H9 (cell line): ENCODE data around the gene TSPOAP1. TPM values are rescaled to one million over a fixed set of nuclear protein-coding genes. Genes with fewer than 3 reads are reported as not detected.

Experiments used
- DNase-seq: peaks from one replicate; pipeline ENCODE4 v3.0.0-alpha.2; 2017
- H2AFZ ChIP-seq: one replicate; pipeline ENCODE4 v1.6.1; 2013; ENCODE audit warnings: mild to moderate bottlenecking, low read length, control low read depth, moderate library complexity
- H2AK5ac ChIP-seq: 2 replicates; pipeline ENCODE4 v1.6.1; 2013; ENCODE audit warnings: low read length, control low read depth, mixed read lengths; ENCODE audit not compliant: insufficient read length
- H2BK120ac ChIP-seq: one replicate; pipeline ENCODE4 v1.6.1; 2013; ENCODE audit warnings: low read depth, mild to moderate bottlenecking, low read length, control low read depth, inconsistent platforms; ENCODE audit not compliant: poor library complexity, severe bottlenecking
- H2BK12ac ChIP-seq: 2 replicates; pipeline ENCODE4 v1.6.1; 2013; ENCODE audit warnings: low read length, control low read depth, mixed read lengths, low read depth; ENCODE audit not compliant: insufficient read length
- H2BK15ac ChIP-seq: 2 replicates; pipeline ENCODE4 v1.6.1; 2013; ENCODE audit warnings: low read depth, low read length, control low read depth
- H2BK20ac ChIP-seq: one replicate; pipeline ENCODE4 v1.6.1; 2013; ENCODE audit warnings: low read depth, mild to moderate bottlenecking, low read length, control low read depth, inconsistent platforms; ENCODE audit not compliant: poor library complexity, severe bottlenecking
- H2BK5ac ChIP-seq: 2 replicates; pipeline ENCODE4 v1.6.1; 2013; ENCODE audit warnings: low read length, control low read depth, mixed read lengths; ENCODE audit not compliant: insufficient read length
- H3K14ac ChIP-seq: 2 replicates; pipeline ENCODE4 v1.6.1; 2013; ENCODE audit warnings: low read length, control low read depth; ENCODE audit not compliant: insufficient read depth
- H3K18ac ChIP-seq: 2 replicates; pipeline ENCODE4 v1.6.1; 2013; ENCODE audit warnings: low read depth, mild to moderate bottlenecking, mixed read lengths, low read length, control low read depth; ENCODE audit not compliant: insufficient read length
- H3K23ac ChIP-seq: 2 replicates; pipeline ENCODE4 v1.6.1; 2013; ENCODE audit warnings: low read length, control low read depth, mixed read lengths, low read depth; ENCODE audit not compliant: insufficient read length
- H3K23me2 ChIP-seq: 2 replicates; pipeline ENCODE4 v1.6.1; 2013; ENCODE audit warnings: low read depth, mild to moderate bottlenecking, mixed read lengths, low read length, control low read depth; ENCODE audit not compliant: insufficient read length, poor library complexity, severe bottlenecking
- H3K27ac ChIP-seq: 2 replicates; pipeline ENCODE4 v1.5.1; 2013; ENCODE audit warnings: low read length, control low read depth, mixed read lengths, low read depth; ENCODE audit not compliant: insufficient read length
- H3K27me3 ChIP-seq: 2 replicates; pipeline ENCODE4 v1.6.1; 2013; ENCODE audit warnings: low read length, control low read depth, inconsistent platforms; ENCODE audit not compliant: insufficient read depth
- H3K4ac ChIP-seq: 2 replicates; pipeline ENCODE4 v1.6.1; 2013; ENCODE audit warnings: low read depth, mild to moderate bottlenecking, control low read depth, inconsistent platforms, low read length, moderate library complexity
- H3K4me1 ChIP-seq: 2 replicates; pipeline ENCODE4 v1.6.1; 2013; ENCODE audit warnings: low read length, control low read depth, inconsistent platforms; ENCODE audit not compliant: insufficient read depth
- H3K4me2 ChIP-seq: 2 replicates; pipeline ENCODE4 v1.6.1; 2013; ENCODE audit warnings: low read length, control low read depth, mixed read lengths; ENCODE audit not compliant: insufficient read length, insufficient read depth
- H3K56ac ChIP-seq: 2 replicates; pipeline ENCODE4 v1.6.1; 2013; ENCODE audit warnings: low read depth, mild to moderate bottlenecking, mixed read lengths, low read length, control low read depth; ENCODE audit not compliant: insufficient read length
- H3K79me1 ChIP-seq: 2 replicates; pipeline ENCODE4 v1.6.1; 2013; ENCODE audit warnings: low read depth, mild to moderate bottlenecking, moderate library complexity, low read length, control low read depth, inconsistent platforms; ENCODE audit not compliant: insufficient read depth, poor library complexity, severe bottlenecking
- H3K79me2 ChIP-seq: 2 replicates; pipeline ENCODE4 v1.6.1; 2013; ENCODE audit warnings: low read length, control low read depth, inconsistent platforms; ENCODE audit not compliant: insufficient read depth
- H3K9ac ChIP-seq: 2 replicates; pipeline ENCODE4 v1.6.1; 2013; ENCODE audit warnings: low read length, control low read depth, mixed read lengths; ENCODE audit not compliant: insufficient read length; ENCODE audit errors: extremely low read depth
- H3K9me3 ChIP-seq: one replicate; pipeline ENCODE4 v1.6.1; 2013; ENCODE audit warnings: low read depth, low read length, inconsistent platforms; ENCODE audit not compliant: control insufficient read depth
- H3T11ph ChIP-seq: one replicate; pipeline ENCODE4 v1.6.1; 2013; ENCODE audit warnings: mild to moderate bottlenecking, low read length, control low read depth, inconsistent platforms
- H4K20me1 ChIP-seq: one replicate; pipeline ENCODE4 v1.6.1; 2013; ENCODE audit not compliant: control insufficient read depth, insufficient read length, insufficient read depth
- H4K5ac ChIP-seq: 2 replicates; pipeline ENCODE4 v1.6.1; 2013; ENCODE audit warnings: low read depth, mild to moderate bottlenecking, mixed read lengths, low read length, control low read depth; ENCODE audit not compliant: insufficient read length
- H4K8ac ChIP-seq: replicated peaks from 2 replicates; pipeline ENCODE4 v1.6.1; 2013; ENCODE audit warnings: low read length, control low read depth, mixed read lengths, low read depth; ENCODE audit not compliant: insufficient read length
- H4K91ac ChIP-seq: 2 replicates; pipeline ENCODE4 v1.6.1; 2013; ENCODE audit warnings: low read depth, mild to moderate bottlenecking, moderate library complexity, mixed read lengths, low read length, control low read depth; ENCODE audit not compliant: insufficient read length
- H3K27ac Mint-ChIP-seq, 3 experiments: 2 replicates in 2 of 3; 3 replicates in 1 of 3; pipeline ENCODE4 v1.8.0; 2020 to 2021; ENCODE audit warnings: mixed read lengths in 3 of 3, mild to moderate bottlenecking in 1 of 3, moderate library complexity in 1 of 3
- H3K27me3 Mint-ChIP-seq: 2 replicates; pipeline ENCODE4 v1.8.0; 2021; ENCODE audit warnings: low read depth, mild to moderate bottlenecking, moderate library complexity, mixed read lengths
- H3K36me3 Mint-ChIP-seq, 3 experiments: 2 replicates in 2 of 3; 3 replicates in 1 of 3; pipeline ENCODE4 v1.8.0; 2020 to 2021; ENCODE audit warnings: low read depth in 3 of 3, mixed read lengths in 3 of 3; ENCODE audit not compliant: insufficient read depth in 1 of 3
- H3K4me1 Mint-ChIP-seq, 2 experiments: 2 replicates each; pipeline ENCODE4 v1.8.0; 2020; ENCODE audit warnings: mixed read lengths in 2 of 2
- H3K4me3 Mint-ChIP-seq, 2 experiments: 2 replicates in 1 of 2; 3 replicates in 1 of 2; pipeline ENCODE4 v1.8.0; 2020 to 2021; ENCODE audit warnings: mild to moderate bottlenecking in 2 of 2, mixed read lengths in 2 of 2, moderate library complexity in 1 of 2
- H3K9me3 Mint-ChIP-seq, 2 experiments: 2 replicates in 1 of 2; 3 replicates in 1 of 2; pipeline ENCODE4 v1.8.0; 2020; ENCODE audit warnings: mild to moderate bottlenecking in 2 of 2, mixed read lengths in 2 of 2, moderate library complexity in 1 of 2
- WGBS: extraction: QIAGEN DNeasy Blood & Tissue Kit; methylation state at CpG from one replicate; pipeline ENCODE4 v1.1.7; 2013; ENCODE audit warnings: missing lambda C conversion rate, low lambda C conversion rate, mixed read lengths; ENCODE audit not compliant: insufficient read length; ENCODE audit errors: extremely low coverage; 5-methylcytosine and 5-hydroxymethylcytosine counted together
- total RNA-seq: library from RNA; stranded (reverse); gene quantifications from 2 replicates; pipeline ENCODE4 v1.2.1, GENCODE V29; 2021
- TF ChIP-seq, protein P1 (sequence below): fragments of 200-600 bp; sonication (generic); conservative IDR thresholded peaks from 3 replicates; pipeline ENCODE4 v1.8.0; 2021; ENCODE audit warnings: antibody characterized with exemption, mild to moderate bottlenecking

TSPOAP1 gene
- total RNA-seq, 1 experiment from 2014 or later: 17.3 TPM

DNA sequence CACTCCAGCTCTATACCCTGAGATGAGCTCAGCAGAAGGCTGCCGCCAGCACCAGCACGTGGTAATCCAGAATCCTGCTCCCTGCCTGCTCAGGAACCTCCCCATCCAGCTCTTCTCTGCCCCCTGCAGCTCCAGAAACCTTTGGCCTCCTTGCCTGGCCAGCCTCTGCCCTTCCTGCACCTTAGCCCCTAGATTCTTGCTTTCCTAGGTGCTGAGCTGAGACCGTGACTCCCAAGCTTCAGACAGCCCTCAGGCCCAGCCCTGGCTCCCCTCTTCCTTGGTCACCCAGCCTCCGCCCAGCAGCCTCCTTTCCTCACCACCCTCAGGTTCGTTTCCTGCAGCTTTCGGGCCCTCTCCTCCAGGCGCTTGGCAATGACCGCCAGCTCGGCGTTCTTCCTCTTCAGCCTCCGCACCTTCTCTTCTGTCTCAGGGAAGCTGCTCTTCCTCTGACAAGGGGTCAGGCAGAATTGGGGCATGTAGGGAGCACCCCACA, 2.6 kb downstream of the TSPOAP1 start:
- no peak overlapping the region for H3T11ph ChIP-seq
- H3K4ac ChIP-seq: no peak overlapping the region
- Mint-ChIP-seq H3K9me3 (no peaks in the 10 kb centered on the region), H3K4me1 (peaks cover 40 to 52% of the 10 kb centered on the region in 2 experiments), H3K4me3 (peak overlapping the region; percentile 10 to 48; a peak in 3 of 5 replicates), H3K27me3 (peaks cover 44% of the 10 kb centered on the region), H3K27ac (no peak overlapping the region), H3K36me3 (peaks cover 0 to 10% (median 2%) of the 10 kb centered on the region in 3 experiments; a peak in 5 of 7 replicates)
- TF ChIP-seq, protein P1, sequence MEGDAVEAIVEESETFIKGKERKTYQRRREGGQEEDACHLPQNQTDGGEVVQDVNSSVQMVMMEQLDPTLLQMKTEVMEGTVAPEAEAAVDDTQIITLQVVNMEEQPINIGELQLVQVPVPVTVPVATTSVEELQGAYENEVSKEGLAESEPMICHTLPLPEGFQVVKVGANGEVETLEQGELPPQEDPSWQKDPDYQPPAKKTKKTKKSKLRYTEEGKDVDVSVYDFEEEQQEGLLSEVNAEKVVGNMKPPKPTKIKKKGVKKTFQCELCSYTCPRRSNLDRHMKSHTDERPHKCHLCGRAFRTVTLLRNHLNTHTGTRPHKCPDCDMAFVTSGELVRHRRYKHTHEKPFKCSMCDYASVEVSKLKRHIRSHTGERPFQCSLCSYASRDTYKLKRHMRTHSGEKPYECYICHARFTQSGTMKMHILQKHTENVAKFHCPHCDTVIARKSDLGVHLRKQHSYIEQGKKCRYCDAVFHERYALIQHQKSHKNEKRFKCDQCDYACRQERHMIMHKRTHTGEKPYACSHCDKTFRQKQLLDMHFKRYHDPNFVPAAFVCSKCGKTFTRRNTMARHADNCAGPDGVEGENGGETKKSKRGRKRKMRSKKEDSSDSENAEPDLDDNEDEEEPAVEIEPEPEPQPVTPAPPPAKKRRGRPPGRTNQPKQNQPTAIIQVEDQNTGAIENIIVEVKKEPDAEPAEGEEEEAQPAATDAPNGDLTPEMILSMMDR: no peak
- no peak overlapping the region for H3K18ac ChIP-seq
- no peak overlapping the region for H2BK5ac ChIP-seq
- H4K20me1 ChIP-seq: no peaks in the 10 kb centered on the region
- no peak overlapping the region for H2AK5ac ChIP-seq
- H2BK15ac ChIP-seq: no peak overlapping the region
- H3K79me2 ChIP-seq: no peaks in the 10 kb centered on the region
- no peak overlapping the region for H4K91ac ChIP-seq
- no peak overlapping the region for H2BK12ac ChIP-seq
- no peaks in the 10 kb centered on the region for H3K9me3 ChIP-seq
- no peak overlapping the region for H2BK120ac ChIP-seq
- 0 out of 2 replicates have a peak overlapping the region, but pooled peaks have one; percentile 3 for H3K14ac ChIP-seq
- no peak overlapping the region for H3K56ac ChIP-seq
- peaks cover 15% of the 10 kb centered on the region for H3K23me2 ChIP-seq
- no CpG with 5 or more reads among the region's 11 CpGs for WGBS
- H3K23ac ChIP-seq: no peak overlapping the region
- no peaks in the 10 kb centered on the region; the same call in 1 of the 2 replicates for H3K27me3 ChIP-seq
- H3K27ac ChIP-seq: no peak overlapping the region
- no peak overlapping the region for H4K8ac ChIP-seq
- H3K79me1 ChIP-seq: no peaks in the 10 kb centered on the region
- peaks cover 4% of the 10 kb centered on the region; the same call in 1 of the 2 replicates for H3K4me1 ChIP-seq
- H4K5ac ChIP-seq: no peak overlapping the region
- H3K9ac ChIP-seq: no peak overlapping the region
- no peak overlapping the region for H3K4me2 ChIP-seq
- H2BK20ac ChIP-seq: no peak overlapping the region
- DNase-seq: no peak
- no peak overlapping the region for H2AFZ ChIP-seq
